Femur (tissue), 1 donor: ENCODE measurements around the gene TSHZ2.
"Not testable (repeated sequence)": the region's sequence is repeated elsewhere in the genome, so short reads cannot be mapped to it uniquely, and the experiment has no call there.

Experiments
- DNase-seq: peaks from one replicate; pipeline ENCODE4 v3.0.0-alpha.2; 2017

The TSHZ2 gene

GRCh38 chr20:53362736-53363135 lies 390.6 kb downstream of the TSHZ2 start:
- no peak for DNase-seq

GRCh38 chr20:53364646-53365045 lies 392.5 kb downstream of the TSHZ2 start:
- DNase-seq, result no peak

DNA sequence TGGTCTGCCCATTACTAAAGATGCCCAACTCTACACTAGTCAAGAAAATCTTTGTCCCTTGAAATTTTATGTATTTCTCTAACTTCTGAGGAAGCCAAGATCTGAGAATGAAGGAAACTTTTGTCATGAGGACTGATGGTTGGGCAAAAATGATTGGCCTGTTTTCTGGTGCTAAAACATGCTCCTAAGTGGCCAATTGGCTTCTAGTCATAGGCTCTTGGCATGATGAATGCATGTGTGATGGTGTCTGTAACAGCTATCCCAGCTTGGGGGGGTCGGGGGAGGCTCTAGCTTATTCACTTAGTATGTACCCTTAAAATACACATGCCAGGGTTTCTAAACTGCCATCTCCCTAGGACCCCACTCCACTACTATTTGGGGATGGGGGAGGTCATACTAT lies 392.9 kb downstream of the TSHZ2 start:
- no peak for DNase-seq

DNA sequence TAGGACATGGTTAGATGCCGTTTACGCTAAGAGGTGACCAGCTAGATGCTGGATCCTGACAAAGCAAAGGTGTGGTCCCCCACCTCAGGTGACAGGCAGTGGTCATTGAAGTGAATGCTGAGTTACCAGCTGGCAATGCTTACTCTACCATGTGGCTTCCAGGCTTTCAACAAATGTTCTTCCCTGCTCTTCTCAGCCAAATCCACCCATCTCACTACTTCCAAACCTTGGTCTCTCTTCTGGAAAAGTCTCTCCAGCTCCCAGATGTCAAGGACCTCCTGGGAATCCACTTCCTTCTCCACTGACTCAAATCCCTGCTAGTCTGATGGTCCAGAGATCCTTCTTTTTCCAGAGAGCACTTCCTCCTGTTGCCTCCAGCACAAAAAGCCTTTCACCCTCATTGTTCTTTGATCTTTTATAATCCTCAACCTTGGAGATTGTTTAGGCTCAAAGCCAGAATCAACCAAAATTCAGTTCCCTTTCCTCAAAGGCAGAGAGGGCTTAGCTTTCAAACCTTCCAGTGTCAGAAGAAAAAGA lies 393.4 kb downstream of the TSHZ2 start:
- DNase-seq, result no peak

DNA sequence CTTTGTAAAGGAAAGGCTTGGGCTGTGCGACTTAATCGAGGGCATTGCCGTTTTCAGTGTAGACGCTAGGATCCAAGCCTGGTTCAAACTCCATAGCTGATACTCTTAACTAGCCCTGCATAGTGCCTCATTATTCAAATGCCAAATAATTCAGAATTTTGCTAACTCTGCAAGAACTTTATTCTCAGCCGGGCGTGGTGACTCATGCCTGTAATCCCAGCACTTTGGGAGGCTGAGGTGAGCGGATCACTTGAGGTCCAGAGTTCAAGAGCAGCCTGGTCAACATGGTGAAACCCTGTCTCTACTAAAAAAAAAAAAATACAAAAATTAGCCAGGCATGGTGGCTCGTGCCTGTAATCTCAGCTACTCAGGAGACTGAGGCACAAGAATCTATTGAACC lies 394.8 kb downstream of the TSHZ2 start:
- DNase-seq, result not testable (repeated sequence)

DNA sequence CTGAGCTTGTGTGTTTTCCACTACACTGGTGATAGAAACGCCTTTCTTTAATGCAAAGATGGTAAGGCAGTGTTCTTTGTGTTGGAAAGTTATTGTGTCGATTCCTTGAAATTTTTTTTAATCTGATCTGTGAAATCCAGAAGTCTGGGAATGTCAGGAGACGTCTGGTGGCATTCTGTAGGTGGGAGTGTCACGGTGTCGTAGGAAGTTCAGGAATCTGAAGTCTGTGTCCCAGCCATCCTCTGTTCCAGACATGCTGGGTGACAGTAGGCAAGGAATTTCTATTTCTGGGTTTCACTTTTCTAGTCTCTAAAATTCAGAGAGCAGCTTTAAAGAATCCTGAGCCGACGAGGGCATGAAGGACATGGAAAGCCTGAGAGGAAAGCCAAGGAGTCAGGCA lies 397.7 kb downstream of the TSHZ2 start:
- no peak for DNase-seq

DNA sequence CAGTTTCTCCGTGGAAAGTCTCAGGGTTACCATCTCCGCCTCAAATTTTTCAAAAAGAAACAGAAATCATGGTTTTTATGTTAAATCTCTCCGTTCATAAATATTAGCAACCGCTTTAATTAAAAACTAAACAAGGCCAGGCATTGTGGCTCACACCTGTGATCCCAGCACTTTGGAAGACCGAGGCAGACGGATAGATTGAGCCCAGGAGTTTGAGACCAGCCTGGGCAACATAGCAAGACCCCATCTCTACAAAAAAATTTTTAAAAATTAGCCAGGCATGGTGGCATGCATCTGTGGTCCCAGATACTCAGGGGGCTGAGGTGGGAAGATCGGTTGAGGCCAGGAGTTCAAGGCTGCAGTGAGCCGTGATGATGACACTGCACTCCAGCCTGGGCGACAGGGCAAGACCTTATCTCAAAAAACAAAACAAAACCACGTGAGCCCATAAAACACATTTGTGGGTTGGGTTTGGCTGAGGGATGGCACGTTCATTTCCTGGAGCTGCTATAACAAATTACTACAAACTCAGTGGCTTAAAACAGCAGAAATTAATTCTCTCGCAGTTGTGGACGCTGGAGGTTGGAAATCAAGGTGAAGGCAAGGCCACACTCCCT lies 398.3 kb downstream of the TSHZ2 start:
- DNase-seq, result no peak

DNA sequence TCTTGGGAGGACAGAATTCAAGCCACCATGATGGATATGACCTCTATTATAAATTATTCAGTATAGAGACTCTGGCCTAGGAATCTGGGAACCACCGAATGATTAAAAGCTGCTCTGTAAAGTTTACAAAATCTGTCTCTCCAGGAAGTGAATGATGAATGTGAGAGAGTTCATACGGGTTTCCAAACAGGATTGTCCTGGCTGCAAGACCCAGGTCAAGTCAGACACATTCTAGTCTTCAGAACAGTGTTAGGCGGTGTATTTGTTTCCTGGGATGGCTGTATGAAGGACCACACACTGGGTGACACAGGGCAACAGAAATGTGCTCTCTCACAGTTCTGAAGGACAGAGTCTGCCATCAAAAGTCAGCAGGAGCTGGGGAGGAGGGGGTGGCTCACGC lies 399.1 kb downstream of the TSHZ2 start:
- DNase-seq, result no peak

- no peak for DNase-seq
These were observed 403.9 kb downstream of the TSHZ2 start for GRCh38 chr20:53376021-53376420.

GRCh38 chr20:53379014-53379832 lies 407.1 kb downstream of the TSHZ2 start:
- no peak for DNase-seq

DNA sequence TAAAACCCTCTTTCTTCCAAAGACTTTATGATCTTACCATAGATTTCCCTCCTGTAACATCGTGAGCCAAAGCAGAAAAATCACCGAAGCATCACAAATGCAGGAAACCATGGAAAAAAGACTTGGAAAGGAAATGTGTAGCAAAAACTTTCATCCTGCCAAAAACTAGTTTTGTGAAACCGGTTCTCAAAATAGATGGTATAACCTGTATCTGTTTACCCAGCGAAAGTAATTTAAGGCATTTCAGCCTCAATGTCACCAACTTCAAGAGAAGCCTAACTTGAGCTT lies 407.6 kb downstream of the TSHZ2 start:
- DNase-seq, result no peak

DNA sequence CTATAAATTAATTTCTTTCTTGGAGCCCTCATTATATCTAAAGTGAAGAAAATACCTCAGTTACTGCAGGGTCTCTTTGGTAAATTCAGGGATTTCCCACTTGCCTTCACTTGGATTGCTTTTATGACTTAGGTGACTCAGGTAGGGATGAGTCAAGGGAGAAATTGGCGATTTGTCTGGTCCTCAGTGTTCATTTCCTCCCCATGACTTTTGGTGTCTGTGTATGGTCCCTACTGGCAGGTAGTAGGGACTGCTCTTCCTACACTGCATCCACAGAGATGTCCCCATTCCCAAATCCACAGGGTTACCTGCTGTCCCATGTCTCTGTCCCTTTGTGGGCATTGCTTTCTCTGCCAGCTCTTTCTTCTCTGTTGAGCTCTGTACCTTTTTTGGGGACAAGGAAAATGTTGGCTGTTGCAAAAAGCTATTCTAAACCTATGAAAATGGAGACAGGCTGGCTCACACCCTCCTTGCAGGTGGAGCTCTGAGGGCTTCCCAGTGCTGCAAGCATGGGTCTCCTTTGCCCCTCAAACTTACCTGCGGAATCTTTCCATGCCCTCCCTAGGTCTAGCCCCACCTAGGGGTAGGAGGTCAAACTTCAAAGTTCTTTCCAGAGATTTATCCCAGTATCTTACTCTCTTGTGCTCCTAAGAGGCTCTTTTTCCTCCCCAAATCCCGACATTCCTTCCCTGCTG lies 409.6 kb downstream of the TSHZ2 start:
- no peak for DNase-seq

DNA sequence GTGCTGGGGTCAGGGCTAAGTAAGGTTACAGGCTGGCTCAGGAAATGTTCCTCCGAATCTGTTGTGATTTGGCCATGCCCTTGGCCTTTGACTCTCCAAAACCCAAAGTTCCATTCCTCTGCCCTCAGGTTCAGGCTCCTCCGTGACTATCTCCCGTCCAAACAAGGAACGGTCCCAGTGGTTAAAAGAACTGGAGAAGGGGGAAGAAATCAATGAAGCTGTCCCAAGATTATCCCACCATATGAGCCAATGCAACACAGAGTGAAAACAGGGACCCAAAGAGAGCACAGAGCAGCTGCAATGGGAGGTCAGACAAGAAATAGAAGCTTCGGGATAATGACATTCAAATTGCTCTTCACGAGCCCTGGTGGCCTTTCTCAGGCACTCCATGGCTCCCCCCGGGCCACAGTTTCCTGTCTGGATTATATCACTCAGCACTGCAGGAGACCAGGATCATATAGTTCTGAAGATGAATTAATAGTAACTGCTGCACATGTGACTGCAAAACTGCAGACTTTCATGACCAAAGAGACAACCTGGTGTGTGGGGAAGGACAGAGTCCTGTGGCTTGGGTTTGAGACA lies 410.2 kb downstream of the TSHZ2 start:
- DNase-seq, result peak; percentile 24

- no peak for DNase-seq
These were observed 411.8 kb downstream of the TSHZ2 start for GRCh38 chr20:53383916-53384315.

DNA sequence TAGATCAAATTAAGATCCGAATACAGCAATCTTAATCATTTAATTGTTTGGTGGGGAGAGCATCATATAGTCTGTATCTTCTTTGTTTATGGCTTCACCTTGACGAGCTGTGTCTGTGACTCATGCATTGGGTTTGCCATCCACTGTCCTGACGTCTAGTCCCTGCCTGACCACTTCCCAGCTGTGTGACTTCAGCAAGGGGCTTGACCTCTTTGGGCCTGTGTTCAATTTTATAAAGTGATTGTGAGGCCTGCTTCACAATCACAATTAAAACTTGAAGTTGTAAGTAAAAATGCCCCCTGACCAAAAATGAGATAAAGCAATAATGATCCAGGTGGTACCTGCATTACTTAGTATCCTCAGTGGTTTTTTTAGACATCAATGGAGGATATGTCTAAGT lies 412.2 kb downstream of the TSHZ2 start:
- no peak for DNase-seq

- no peak for DNase-seq
These were observed 414.0 kb downstream of the TSHZ2 start for GRCh38 chr20:53385941-53386767.

GRCh38 chr20:53387983-53388675 lies 416.0 kb downstream of the TSHZ2 start:
- DNase-seq, result no peak

GRCh38 chr20:53389516-53390300 lies 417.6 kb downstream of the TSHZ2 start:
- DNase-seq, result no peak

DNA sequence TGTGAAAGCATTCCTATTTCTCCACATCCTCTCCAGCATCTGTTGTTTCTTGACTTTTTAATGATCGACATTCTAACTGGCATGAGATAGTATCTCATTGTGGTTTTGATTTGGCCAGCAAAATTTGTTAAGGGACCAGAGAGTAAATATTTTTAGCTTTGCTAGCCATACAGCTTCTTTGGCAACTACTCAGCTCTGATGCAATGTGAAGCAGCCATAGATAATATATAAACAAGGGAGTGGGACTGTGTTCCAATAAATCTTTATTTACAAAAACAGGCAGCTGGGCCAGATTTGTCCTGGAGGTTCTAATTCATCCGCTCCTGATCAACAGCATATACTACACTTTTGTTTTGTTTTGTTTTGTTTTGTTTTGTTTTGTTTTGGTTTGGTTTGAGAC lies 418.6 kb downstream of the TSHZ2 start:
- DNase-seq, result no peak

DNA sequence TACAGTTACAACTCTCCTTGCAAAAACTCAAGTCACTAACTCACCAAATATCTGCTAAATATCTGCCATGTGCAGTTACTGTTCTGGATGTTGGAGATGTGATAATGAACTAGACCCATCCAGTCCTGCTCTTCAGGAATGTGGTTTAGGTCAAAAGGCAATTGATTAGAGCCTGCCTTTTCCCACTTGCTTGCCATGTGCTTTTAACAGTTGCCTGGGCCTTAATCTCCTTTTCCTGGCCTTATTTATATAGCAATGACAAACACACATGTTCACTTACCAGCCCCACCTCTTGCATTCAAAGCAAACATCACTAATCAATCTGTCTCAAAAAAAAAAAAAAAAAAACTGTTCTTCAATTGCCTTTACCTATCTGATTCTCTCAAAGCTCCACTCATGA lies 422.3 kb downstream of the TSHZ2 start:
- no peak for DNase-seq
